NB4 (cell line): ENCODE data around the gene BNC2.

ENCODE experiments used
- MYC ChIP-seq: IDR thresholded peaks from 2 replicates; pipeline ENCODE4 v1.6.1; 2011; ENCODE audit warnings: low read depth, low read length
- POLR2A ChIP-seq: IDR thresholded peaks from 2 replicates; pipeline ENCODE4 v1.6.1; 2011; ENCODE audit warnings: mild to moderate bottlenecking; ENCODE audit not compliant: insufficient read length; ENCODE audit errors: extremely low read depth
- TF ChIP-seq, protein P1 (sequence below): IDR thresholded peaks from one replicate; pipeline ENCODE4 v1.5.1; 2012; ENCODE audit warnings: low read depth, low read length
- TF ChIP-seq, protein P2 (sequence below): IDR thresholded peaks from 2 replicates; pipeline ENCODE4 v1.6.1; 2011; ENCODE audit warnings: low read depth, low read length

DNA sequence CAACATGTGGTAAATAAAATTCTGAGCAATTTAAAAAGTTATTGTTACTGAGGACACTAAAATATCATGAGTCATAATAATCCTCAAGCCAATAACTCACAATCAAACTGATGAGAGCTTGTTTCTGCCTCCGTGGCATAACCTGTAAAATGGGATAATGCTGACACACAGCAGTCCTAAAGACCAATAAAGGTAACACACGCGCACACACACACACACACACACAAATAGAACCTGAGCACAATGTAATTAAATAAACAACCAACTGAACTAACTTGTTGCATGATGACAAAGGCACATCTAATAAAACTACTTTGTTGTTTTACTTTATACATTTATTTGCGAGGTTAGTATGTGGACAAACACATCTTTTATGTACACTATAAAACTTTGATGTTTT is 358.2 kb downstream of the BNC2 start:
- TF ChIP-seq, protein P1, sequence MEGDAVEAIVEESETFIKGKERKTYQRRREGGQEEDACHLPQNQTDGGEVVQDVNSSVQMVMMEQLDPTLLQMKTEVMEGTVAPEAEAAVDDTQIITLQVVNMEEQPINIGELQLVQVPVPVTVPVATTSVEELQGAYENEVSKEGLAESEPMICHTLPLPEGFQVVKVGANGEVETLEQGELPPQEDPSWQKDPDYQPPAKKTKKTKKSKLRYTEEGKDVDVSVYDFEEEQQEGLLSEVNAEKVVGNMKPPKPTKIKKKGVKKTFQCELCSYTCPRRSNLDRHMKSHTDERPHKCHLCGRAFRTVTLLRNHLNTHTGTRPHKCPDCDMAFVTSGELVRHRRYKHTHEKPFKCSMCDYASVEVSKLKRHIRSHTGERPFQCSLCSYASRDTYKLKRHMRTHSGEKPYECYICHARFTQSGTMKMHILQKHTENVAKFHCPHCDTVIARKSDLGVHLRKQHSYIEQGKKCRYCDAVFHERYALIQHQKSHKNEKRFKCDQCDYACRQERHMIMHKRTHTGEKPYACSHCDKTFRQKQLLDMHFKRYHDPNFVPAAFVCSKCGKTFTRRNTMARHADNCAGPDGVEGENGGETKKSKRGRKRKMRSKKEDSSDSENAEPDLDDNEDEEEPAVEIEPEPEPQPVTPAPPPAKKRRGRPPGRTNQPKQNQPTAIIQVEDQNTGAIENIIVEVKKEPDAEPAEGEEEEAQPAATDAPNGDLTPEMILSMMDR: no peak
- TF ChIP-seq POLR2A: no peak
- TF ChIP-seq, protein P2, sequence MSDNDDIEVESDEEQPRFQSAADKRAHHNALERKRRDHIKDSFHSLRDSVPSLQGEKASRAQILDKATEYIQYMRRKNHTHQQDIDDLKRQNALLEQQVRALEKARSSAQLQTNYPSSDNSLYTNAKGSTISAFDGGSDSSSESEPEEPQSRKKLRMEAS: no peak
- no peak for TF ChIP-seq MYC
